ENCODE data around the gene TLX2.
"Not testable (repeated sequence)": the region's sequence is repeated elsewhere in the genome, so short reads cannot be mapped to it uniquely, and the experiment has no call there.

Gene TLX2

GRCh38 chr2:74554820-74555531, 40.7 kb downstream of the TLX2 start:
- peak; percentile 77 for DNase-seq (ENCODE audit: low read depth, low spot score)

- no peak for DNase-seq (ENCODE audit: low read depth, low spot score)
Measured at GRCh38 chr2:74555610-74556103, 41.4 kb downstream of the TLX2 start.

- no peak for DNase-seq (ENCODE audit: low read depth, low spot score)
Measured at GRCh38 chr2:74556159-74556558, 41.9 kb downstream of the TLX2 start.

GRCh38 chr2:74556831-74557370, 42.7 kb downstream of the TLX2 start:
- no peak for DNase-seq (ENCODE audit: low read depth, low spot score)

GRCh38 chr2:74558284-74559230, 44.3 kb downstream of the TLX2 start:
- DNase-seq (ENCODE audit: low read depth, low spot score) = no peak

- DNase-seq (ENCODE audit: low read depth, low spot score) = no peak
Measured at GRCh38 chr2:74559912-74560311, 45.7 kb downstream of the TLX2 start.

- DNase-seq (ENCODE audit: low read depth, low spot score) = no peak
Measured at GRCh38 chr2:74560591-74560990, 46.3 kb downstream of the TLX2 start.

- DNase-seq (ENCODE audit: low read depth, low spot score) = not testable (repeated sequence)
Measured at GRCh38 chr2:74561022-74561421, 46.8 kb downstream of the TLX2 start.

GRCh38 chr2:74562126-74562775, 48.0 kb downstream of the TLX2 start:
- no peak for DNase-seq (ENCODE audit: low read depth, low spot score)

GRCh38 chr2:74564222-74564621, 50.0 kb downstream of the TLX2 start:
- DNase-seq (ENCODE audit: low read depth, low spot score) = no peak

GRCh38 chr2:74566076-74566753, 52.0 kb downstream of the TLX2 start:
- no peak for DNase-seq (ENCODE audit: low read depth, low spot score)

GRCh38 chr2:74566754-74567085, 52.5 kb downstream of the TLX2 start:
- DNase-seq (ENCODE audit: low read depth, low spot score) = no peak
